Esophagus squamous epithelium (tissue), 4 donors: ENCODE data around the gene SMAD3.

ENCODE experiments used
- CTCF ChIP-seq, 6 experiments: fragments of 450-650 bp in 4 of 6; fragments of 200-600 bp in 2 of 6; sonication (generic) in 2 of 6; IDR thresholded peaks; one replicate each; pipeline ENCODE4 v1.5.1; 2016 to 2019; ENCODE audit warnings: antibody characterized with exemption in 6 of 6, mild to moderate bottlenecking in 4 of 6, moderate library complexity in 4 of 6
- POLR2A ChIP-seq, 4 donors: fragments of 450-650 bp; IDR thresholded peaks; one replicate each; pipeline ENCODE4 v1.6.1; 2017; ENCODE audit warnings: antibody characterized with exemption in 4 of 4, mild to moderate bottlenecking in 4 of 4, moderate library complexity in 3 of 4

GRCh38 chr15:67147396-67147949 is 82.1 kb downstream of the SMAD3 start:
- TF ChIP-seq CTCF (IDR thresholded peaks at IDR 0.05) = no peak
- no peak for TF ChIP-seq POLR2A (IDR thresholded peaks at IDR 0.05)
